AG04449 (cell line): ENCODE data around the gene ICOS.

Experiments used
- CTCF ChIA-PET: fragments of 350-600 bp; formaldehyde crosslinking; extraction: SDS; loops from one replicate; lab custom pipeline; 2021; ENCODE audit warnings: antibody characterized with exemption; lab: Yijun Ruan, JAX
- POLR2A ChIA-PET: fragments of 400-600, 350-600 bp; formaldehyde crosslinking; extraction: SDS; loops from one replicate; lab custom pipeline; 2020; ENCODE audit warnings: antibody characterized with exemption, inconsistent platforms; lab: Yijun Ruan, JAX
- DNase-seq: peaks from one replicate; pipeline ENCODE4 v3.0.0-alpha.2; 2010; ENCODE audit warnings: low read depth, low spot score
- H3K4me3 ChIP-seq: 2 replicates; pipeline ENCODE4 v1.5.1; 2011; ENCODE audit warnings: low read depth, mild to moderate bottlenecking, control low read depth, low read length
- TF ChIP-seq, protein P1 (sequence below): IDR thresholded peaks from one replicate; pipeline ENCODE4 v1.5.1; 2011; ENCODE audit warnings: mild to moderate bottlenecking, moderate library complexity, low read length, control low read depth, inconsistent platforms; ENCODE audit not compliant: insufficient read depth; ENCODE audit errors: missing control alignments

Gene ICOS

DNA sequence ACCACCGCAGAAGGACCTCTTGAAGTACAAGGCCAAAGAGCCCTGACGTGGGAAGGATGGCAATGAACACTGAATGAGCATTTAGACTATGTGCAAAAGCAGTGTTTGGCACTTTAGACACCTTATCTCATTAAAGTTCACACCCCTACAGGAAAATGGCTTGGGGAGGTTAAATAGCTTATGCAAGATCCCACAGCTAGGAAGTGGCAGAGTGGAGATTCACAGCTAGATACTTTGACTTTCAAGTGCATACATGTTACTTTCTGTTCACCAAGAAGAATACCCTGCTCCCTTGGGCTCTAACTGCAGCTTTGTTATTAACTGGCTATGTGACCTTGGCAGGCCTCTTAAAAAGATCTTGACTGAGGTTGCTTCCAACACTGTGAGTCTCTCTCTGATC is 58.2 kb downstream of the ICOS start:
- TF ChIP-seq, protein P1, sequence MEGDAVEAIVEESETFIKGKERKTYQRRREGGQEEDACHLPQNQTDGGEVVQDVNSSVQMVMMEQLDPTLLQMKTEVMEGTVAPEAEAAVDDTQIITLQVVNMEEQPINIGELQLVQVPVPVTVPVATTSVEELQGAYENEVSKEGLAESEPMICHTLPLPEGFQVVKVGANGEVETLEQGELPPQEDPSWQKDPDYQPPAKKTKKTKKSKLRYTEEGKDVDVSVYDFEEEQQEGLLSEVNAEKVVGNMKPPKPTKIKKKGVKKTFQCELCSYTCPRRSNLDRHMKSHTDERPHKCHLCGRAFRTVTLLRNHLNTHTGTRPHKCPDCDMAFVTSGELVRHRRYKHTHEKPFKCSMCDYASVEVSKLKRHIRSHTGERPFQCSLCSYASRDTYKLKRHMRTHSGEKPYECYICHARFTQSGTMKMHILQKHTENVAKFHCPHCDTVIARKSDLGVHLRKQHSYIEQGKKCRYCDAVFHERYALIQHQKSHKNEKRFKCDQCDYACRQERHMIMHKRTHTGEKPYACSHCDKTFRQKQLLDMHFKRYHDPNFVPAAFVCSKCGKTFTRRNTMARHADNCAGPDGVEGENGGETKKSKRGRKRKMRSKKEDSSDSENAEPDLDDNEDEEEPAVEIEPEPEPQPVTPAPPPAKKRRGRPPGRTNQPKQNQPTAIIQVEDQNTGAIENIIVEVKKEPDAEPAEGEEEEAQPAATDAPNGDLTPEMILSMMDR = no peak
- no peak for DNase-seq
- CTCF ChIA-PET = no interaction called here
- H3K4me3 ChIP-seq = no peak overlapping the region
- POLR2A ChIA-PET = no interaction called here

DNA sequence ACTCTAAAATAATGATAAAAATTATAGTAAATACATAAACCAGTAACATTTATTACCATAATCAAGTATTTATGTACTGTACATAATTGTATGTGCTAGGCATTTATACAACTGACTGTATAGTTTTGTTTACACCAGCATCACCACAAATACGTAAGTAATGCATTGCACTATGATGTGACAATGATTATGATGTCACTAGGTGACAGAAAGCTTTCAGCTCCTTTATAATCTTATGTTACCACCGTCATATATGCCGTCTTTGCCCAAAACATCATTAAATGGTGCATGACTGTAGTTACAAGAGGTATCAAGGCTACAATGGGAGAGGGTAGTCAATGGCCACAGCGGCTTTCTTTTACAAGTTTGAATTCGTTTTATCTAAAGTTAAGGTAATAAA is 60.1 kb downstream of the ICOS start:
- CTCF ChIA-PET = no interaction called here

DNA sequence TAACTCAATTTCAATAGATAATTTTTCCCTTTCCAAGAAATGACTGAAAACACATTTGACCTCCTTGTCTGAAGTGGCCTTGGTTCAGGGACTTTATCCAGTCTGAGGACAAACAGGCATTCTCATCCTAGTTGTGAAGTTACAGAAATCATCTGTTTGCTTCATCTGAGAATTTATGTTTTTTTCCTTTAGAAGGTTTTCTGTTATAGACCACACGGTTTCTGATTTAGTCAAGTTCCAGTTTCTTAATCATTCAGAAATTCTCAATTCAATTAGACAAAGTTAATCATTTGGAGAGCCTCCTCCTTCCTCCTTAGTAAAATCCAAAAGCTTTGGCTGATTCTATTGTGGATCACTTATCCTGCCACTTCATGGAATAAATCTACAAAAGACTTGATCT is 60.9 kb downstream of the ICOS start:
- H3K4me3 ChIP-seq = no peak overlapping the region
- CTCF ChIA-PET = no interaction called here
- DNase-seq = no peak
- TF ChIP-seq, protein P1 = no peak
- POLR2A ChIA-PET = no interaction called here

More for the DNA sequence above, 60.1 kb downstream of the ICOS start:
- H3K4me3 ChIP-seq = no peak overlapping the region
- POLR2A ChIA-PET = no interaction called here
- DNase-seq = no peak
- TF ChIP-seq, protein P1 = no peak

DNA sequence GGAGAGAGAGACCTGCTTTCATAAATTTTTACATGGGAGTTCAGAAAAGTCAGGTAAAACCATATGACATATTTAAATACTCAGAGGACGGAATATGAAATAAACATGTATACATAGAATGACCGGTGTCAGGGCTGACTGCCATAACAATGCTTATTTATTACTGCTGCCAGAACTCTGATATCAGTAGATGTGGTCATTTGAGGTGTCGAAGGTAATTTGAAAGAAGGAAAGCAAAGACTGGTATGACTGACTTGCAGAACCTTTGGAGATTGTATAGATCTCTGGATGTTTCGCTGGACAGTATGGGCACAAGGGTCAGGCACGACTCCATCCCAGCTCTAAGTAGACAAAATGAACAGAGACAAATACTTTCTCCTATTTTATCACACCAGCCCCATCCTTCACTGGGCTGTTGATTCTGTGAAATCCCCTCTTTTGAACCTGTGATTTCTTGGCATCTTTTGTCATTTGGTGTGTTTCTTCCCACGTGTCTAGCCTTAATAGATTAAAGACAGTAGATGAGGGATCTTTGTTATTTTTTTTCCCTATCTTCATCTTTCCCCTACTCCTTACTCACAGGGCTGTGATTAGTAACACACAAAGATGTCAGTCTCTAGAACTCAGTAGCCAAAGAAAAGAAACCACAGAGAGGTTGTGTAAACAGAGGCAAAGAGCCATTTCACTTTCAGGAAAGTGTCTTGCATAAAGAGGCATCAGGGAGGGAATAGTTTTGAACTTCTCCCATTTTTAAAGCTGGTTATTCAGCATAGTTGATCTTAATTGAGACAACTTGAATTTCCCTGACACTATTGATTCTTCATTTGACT is 61.6 kb downstream of the ICOS start:
- ChIA-PET POLR2A (no interaction called here), CTCF (no interaction called here)
- DNase-seq = peak; percentile 16
- H3K4me3 ChIP-seq = no peak overlapping the region
- TF ChIP-seq, protein P1 = no peak

DNA sequence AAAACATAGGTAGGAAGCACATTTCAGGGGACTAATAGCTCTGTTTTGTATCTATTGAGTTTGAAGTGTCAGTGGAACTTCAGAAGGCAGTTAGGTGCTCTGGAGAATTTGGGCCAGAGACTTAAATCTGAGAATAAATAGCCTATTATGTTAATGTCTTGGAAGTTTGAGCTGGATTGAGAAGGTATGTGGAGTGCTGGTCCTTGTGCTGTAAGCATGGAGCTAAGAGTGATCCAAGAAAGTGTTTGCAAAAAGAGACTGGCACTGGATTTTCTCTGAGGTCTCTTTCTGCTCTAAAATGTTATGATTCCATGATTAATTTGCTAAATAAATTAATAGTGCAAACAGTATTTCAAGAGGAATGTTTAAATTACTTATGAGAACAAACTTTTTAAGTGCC is 63.3 kb downstream of the ICOS start:
- TF ChIP-seq, protein P1 = no peak
- no peak for DNase-seq
- H3K4me3 ChIP-seq = no peak overlapping the region
- CTCF ChIA-PET = interaction anchor here (1.0 kb wide), 1 partner anchor 12 kb away, joined by 3 read pairs; no protein-coding TSS in a partner anchor
- POLR2A ChIA-PET = no interaction called here

DNA sequence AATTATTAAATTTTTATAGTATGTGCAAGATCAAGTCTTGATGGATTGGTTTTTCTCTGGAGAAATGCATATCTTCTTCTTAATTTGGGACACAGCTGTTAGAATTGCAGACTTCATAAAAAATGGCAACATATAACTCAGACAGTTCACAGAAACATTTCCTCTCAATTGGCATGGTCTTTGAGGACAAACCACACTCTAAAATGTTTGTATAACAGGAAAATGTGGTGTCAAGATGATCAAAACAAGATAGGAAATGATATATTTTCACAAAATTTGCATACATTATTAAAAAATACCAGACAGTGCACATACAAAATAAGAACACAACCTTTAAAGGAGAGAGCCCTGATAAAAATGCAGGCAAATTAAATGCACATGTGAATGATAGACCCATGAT is 63.9 kb downstream of the ICOS start:
- no peak for DNase-seq
- POLR2A ChIA-PET = no interaction called here
- CTCF ChIA-PET = interaction anchor here (1.0 kb wide), 1 partner anchor 12 kb away, joined by 3 read pairs; no protein-coding TSS in a partner anchor
- TF ChIP-seq, protein P1 = no peak
- H3K4me3 ChIP-seq = no peak overlapping the region
